Tibial nerve (tissue), 4 donors: ENCODE results near the gene GRXCR2. TPM values are rescaled to one million over a fixed set of nuclear protein-coding genes. Genes with fewer than 3 reads are reported as not detected.
"Not testable (repeated sequence)": the region's sequence is repeated elsewhere in the genome, so short reads cannot be mapped to it uniquely, and the experiment has no call there.

Experiments
- DNase-seq, 2 donors: peaks; one replicate each; pipeline ENCODE4 v3.0.0-alpha.2; 2019; ENCODE audit warnings: low spot score in 2 of 2
- H3K27ac ChIP-seq, 4 donors: fragments of 200-600 bp; sonication (generic) in 3 of 4; one replicate each; pipeline ENCODE4 v1.5.1; 2017 to 2019; ENCODE audit warnings: mild to moderate bottlenecking in 1 of 4
- H3K27me3 ChIP-seq, 2 donors: fragments of 200-600 bp; sonication (generic) in 1 of 2; one replicate each; pipeline versions ENCODE4 v1.5.1 to v1.6.0; 2017 to 2019
- H3K36me3 ChIP-seq, 3 donors: fragments of 200-600 bp; sonication (generic); one replicate each; pipeline ENCODE4 v1.5.1; 2018 to 2019
- H3K4me1 ChIP-seq, 4 donors: fragments of 200-600 bp; sonication (generic) in 3 of 4; one replicate each; pipeline ENCODE4 v1.5.1; 2017 to 2019
- H3K4me3 ChIP-seq, 4 donors: fragments of 200-600 bp; sonication (generic) in 3 of 4; one replicate each; pipeline ENCODE4 v1.5.1; 2017 to 2019; ENCODE audit warnings: mild to moderate bottlenecking in 1 of 4, moderate library complexity in 1 of 4
- H3K9me3 ChIP-seq, 4 donors: fragments of 200-600 bp; sonication (generic) in 3 of 4; one replicate each; pipeline ENCODE4 v1.5.1; 2017 to 2019
- CTCF ChIP-seq, 5 experiments: fragments of 200-600 bp in 3 of 5; fragments of 450-650 bp in 2 of 5; sonication (generic) in 3 of 5; IDR thresholded peaks; one replicate each; pipeline ENCODE4 v1.5.1; 2016 to 2019; ENCODE audit warnings: antibody characterized with exemption in 5 of 5, mild to moderate bottlenecking in 3 of 5, moderate library complexity in 2 of 5
- EP300 ChIP-seq, 2 donors: sonication (generic); formaldehyde crosslinking; IDR thresholded peaks; one replicate each; pipeline ENCODE4 v1.6.1; 2017; ENCODE audit warnings: antibody characterized with exemption in 2 of 2, mild to moderate bottlenecking in 1 of 2
- POLR2A ChIP-seq, 2 donors: fragments of 450-650 bp; IDR thresholded peaks; one replicate each; pipeline ENCODE4 v1.6.1; 2017; ENCODE audit warnings: antibody characterized with exemption in 2 of 2, mild to moderate bottlenecking in 2 of 2, moderate library complexity in 2 of 2
- WGBS, 2 donors: methylation state at CpG; one replicate each; pipeline ENCODE4 v1.1.5; 2018; 5-methylcytosine and 5-hydroxymethylcytosine counted together
- total RNA-seq, 4 donors: library from RNA; depleted of rRNA; stranded (reverse); fragments of >200 nt; gene quantifications; one replicate each; pipeline ENCODE4 v1.1.0, GENCODE V29; 2016

The GRXCR2 gene
- total RNA-seq, 4 donors from 2014 or later, result not detected

GRCh38 chr5:145903867-145904266 lies 31.1 kb upstream of the GRXCR2 start:
- Histone ChIP-seq H3K27me3 (no peaks in the 10 kb centered on the region), H3K9me3 (peaks cover 0 to 11% (median 0%) of the 10 kb centered on the region in 4 donors), H3K4me3 (no peak overlapping the region), H3K36me3 (no peaks in the 10 kb centered on the region), H3K27ac (no peak overlapping the region), H3K4me1 (no peaks in the 10 kb centered on the region)
- no peak for DNase-seq
- WGBS, 2 donors, result 40 to 68% methylated on average over 3 of the region's 3 CpGs
- TF ChIP-seq POLR2A (IDR thresholded peaks at IDR 0.05) (no peak), EP300 (IDR thresholded peaks at IDR 0.05) (no peak), CTCF (IDR thresholded peaks at IDR 0.05) (no peak)

- no peaks in the 10 kb centered on the region for H3K27me3 ChIP-seq
- no peak overlapping the region for H3K27ac ChIP-seq
- H3K4me1 ChIP-seq, result no peaks in the 10 kb centered on the region
- TF ChIP-seq EP300 (IDR thresholded peaks at IDR 0.05), result no peak
- no peak for TF ChIP-seq POLR2A (IDR thresholded peaks at IDR 0.05)
- no peak for TF ChIP-seq CTCF (IDR thresholded peaks at IDR 0.05)
- no peak for DNase-seq
- no peak overlapping the region for H3K4me3 ChIP-seq
- peaks cover 0 to 11% (median 0%) of the 10 kb centered on the region in 4 donors for H3K9me3 ChIP-seq
- no peaks in the 10 kb centered on the region for H3K36me3 ChIP-seq
- 69 to 71% methylated on average over 3 of the region's 3 CpGs for WGBS, 2 donors
Measured at GRCh38 chr5:145903113-145903512, 30.3 kb upstream of the GRXCR2 start.

- Histone ChIP-seq H3K9me3 (peaks cover 0 to 11% (median 0%) of the 10 kb centered on the region in 4 donors), H3K4me3 (no peak overlapping the region), H3K36me3 (no peaks in the 10 kb centered on the region), H3K27me3 (no peaks in the 10 kb centered on the region), H3K4me1 (no peaks in the 10 kb centered on the region), H3K27ac (no peak overlapping the region)
- no peak for TF ChIP-seq POLR2A (IDR thresholded peaks at IDR 0.05)
- no peak for TF ChIP-seq CTCF (IDR thresholded peaks at IDR 0.05)
- no peak for TF ChIP-seq EP300 (IDR thresholded peaks at IDR 0.05)
- DNase-seq, result no peak
- WGBS, 2 donors, result 69 to 90% methylated on average over 1 of the region's 1 CpG
Measured at GRCh38 chr5:145902421-145902820, 29.6 kb upstream of the GRXCR2 start.

GRCh38 chr5:145898171-145898570 lies 25.4 kb upstream of the GRXCR2 start:
- H3K4me3 ChIP-seq, result no peak overlapping the region
- no peak for DNase-seq
- peaks cover 0 to 13% (median 0%) of the 10 kb centered on the region in 4 donors for H3K9me3 ChIP-seq
- TF ChIP-seq POLR2A (IDR thresholded peaks at IDR 0.05) (no peak), CTCF (IDR thresholded peaks at IDR 0.05) (no peak), EP300 (IDR thresholded peaks at IDR 0.05) (no peak)
- H3K36me3 ChIP-seq, result no peaks in the 10 kb centered on the region
- no peak overlapping the region for H3K27ac ChIP-seq
- no peaks in the 10 kb centered on the region for H3K27me3 ChIP-seq
- H3K4me1 ChIP-seq, result no peaks in the 10 kb centered on the region

GRCh38 chr5:145891378-145891777 lies 18.6 kb upstream of the GRXCR2 start:
- not testable (repeated sequence) for H3K27ac ChIP-seq, H3K4me3 ChIP-seq, H3K36me3 ChIP-seq, H3K4me1 ChIP-seq, H3K27me3 ChIP-seq, DNase-seq
- 86 to 94% methylated on average over 7 to 10 of the region's 10 CpGs for WGBS, 2 donors
- H3K9me3 ChIP-seq, result peaks cover 0 to 22% (median 5%) of the 10 kb centered on the region in 4 donors

GRCh38 chr5:145889611-145890010 lies 16.8 kb upstream of the GRXCR2 start:
- Histone ChIP-seq H3K4me3 (no peak overlapping the region), H3K4me1 (no peaks in the 10 kb centered on the region), H3K36me3 (no peaks in the 10 kb centered on the region), H3K27ac (no peak overlapping the region), H3K9me3 (peaks cover 0 to 19% (median 5%) of the 10 kb centered on the region in 4 donors), H3K27me3 (no peaks in the 10 kb centered on the region)
- TF ChIP-seq EP300 (IDR thresholded peaks at IDR 0.05), result no peak
- no peak for TF ChIP-seq POLR2A (IDR thresholded peaks at IDR 0.05)
- no peak for TF ChIP-seq CTCF (IDR thresholded peaks at IDR 0.05)
- no peak for DNase-seq
- WGBS, 2 donors, result 93 to 96% methylated on average over 2 of the region's 2 CpGs
